Suppressor macrophage (primary cell): ENCODE data around the gene ENG.
A peak's percentile ranks its signal among the peaks of the same experiment; 100 is the strongest.

Experiments
- DNase-seq, 4 experiments: peaks; one replicate each; pipeline ENCODE4 v3.0.0-alpha.2; 2020 to 2022

The ENG gene

GRCh38 chr9:127773272-127773671, 81.2 kb downstream of the ENG start:
- DNase-seq: peak; percentile 40 to 66 (median 58)

GRCh38 chr9:127772603-127773002, 81.9 kb downstream of the ENG start:
- no peak for DNase-seq

- DNase-seq: no peak
Measured at GRCh38 chr9:127771570-127772189, 82.8 kb downstream of the ENG start.

- peak; percentile 98 to 100 (median 99) for DNase-seq
Measured at GRCh38 chr9:127770905-127771569, 83.4 kb downstream of the ENG start.

GRCh38 chr9:127770583-127770904, 83.9 kb downstream of the ENG start:
- DNase-seq: no peak

GRCh38 chr9:127769929-127770582, 84.4 kb downstream of the ENG start:
- DNase-seq: no peak

- no peak for DNase-seq
Measured at GRCh38 chr9:127769101-127769500, 85.4 kb downstream of the ENG start.

- no peak for DNase-seq
Measured at GRCh38 chr9:127768698-127769097, 85.8 kb downstream of the ENG start.

GRCh38 chr9:127767909-127768331, 86.5 kb downstream of the ENG start:
- no peak for DNase-seq

GRCh38 chr9:127767410-127767809, 87.0 kb downstream of the ENG start:
- no peak for DNase-seq

GRCh38 chr9:127765418-127765817, 89.0 kb downstream of the ENG start:
- DNase-seq: no peak
